GM12801 (cell line): Measurements from ENCODE around the gene CLIC1.

Experiments used
- CTCF ChIP-seq: IDR thresholded peaks from one replicate; pipeline ENCODE4 v1.5.1; 2011; ENCODE audit warnings: control low read depth; ENCODE audit not compliant: insufficient read length; ENCODE audit errors: extremely low read depth

CLIC1 gene

GRCh38 chr6:31741815-31742214, 5.5 kb upstream of the CLIC1 start:
- TF ChIP-seq CTCF: no peak

GRCh38 chr6:31740397-31741223, 4.3 kb upstream of the CLIC1 start:
- TF ChIP-seq CTCF: no peak

GRCh38 chr6:31739639-31740396, 3.5 kb upstream of the CLIC1 start, which contains the start of gene MSH5:
Gene MSH5, plus strand, starts transcription at chr6:31740005. Its CDS starts 462 bp downstream, at chr6:31740467.
- TF ChIP-seq CTCF: no peak

GRCh38 chr6:31737991-31738979, 2.0 kb upstream of the CLIC1 start:
- TF ChIP-seq CTCF: no peak

- TF ChIP-seq CTCF: no peak
Observed at GRCh38 chr6:31737315-31737990, 1.1 kb upstream of the CLIC1 start.

GRCh38 chr6:31736768-31737314, 511 bp upstream of the CLIC1 start:
- TF ChIP-seq CTCF: no peak
